ENCODE data around the gene VEPH1. TPM values are rescaled to one million over a fixed set of nuclear protein-coding genes. Genes with fewer than 3 reads are reported as not detected.

Gene VEPH1
- total RNA-seq, 1 experiment from 2014 or later: 0.51 TPM

GRCh38 chr3:157242836-157243235 lies 260.4 kb downstream of the VEPH1 start:
- Histone ChIP-seq H3K27ac (ENCODE audit: low read length) (no peak overlapping the region), H3K27me3 (ENCODE audit: control insufficient read depth, insufficient read depth, low read length) (no peaks in the 10 kb centered on the region), H3K36me3 (ENCODE audit: control insufficient read depth, insufficient read depth, low read length) (no peaks in the 10 kb centered on the region), H3K4me3 (ENCODE audit: low read depth in 2 of 2, low read length in 2 of 2) (no peak overlapping the region), H3K4me1 (ENCODE audit: control insufficient read depth, insufficient read depth, low read length) (no peaks in the 10 kb centered on the region), H3K9me3 (ENCODE audit: control insufficient read depth, insufficient read depth, low read depth, low read length) (no peaks in the 10 kb centered on the region)
- ATAC-seq (no peak), DNase-seq (ENCODE audit: low read depth, low spot score) (no peak)
- BruUV-seq (replicated peaks): no TSS peak
- TF ChIP-seq POLR2AphosphoS5 (IDR thresholded peaks at IDR 0.05; ENCODE audit: low read depth, low read length): no peak
- in situ Hi-C loops (cut with HindIII; ENCODE audit: low pct_unique_long_range_greater_than_20kb, low sequenced_read_pairs) (no loop called here), intact Hi-C loops (cut with micrococcal nuclease; ENCODE audit: unreplicated experiment) (no loop called here)
- CTCF ChIA-PET: no interaction called here
- POLR2A ChIA-PET: no interaction called here

GRCh38 chr3:157241599-157241998 lies 261.6 kb downstream of the VEPH1 start:
- no peak for TF ChIP-seq REST (IDR thresholded peaks at IDR 0.05; ENCODE audit: insufficient read depth in 1 of 2, low read depth in 2 of 2, low read length in 1 of 2)
- no peak for TF ChIP-seq TCF7L2 (IDR thresholded peaks at IDR 0.05; ENCODE audit: low read depth, low read length)
- TF ChIP-seq CTCF (IDR thresholded peaks at IDR 0.05): no peak
- no peak for TF ChIP-seq SIN3A (IDR thresholded peaks at IDR 0.05; ENCODE audit: borderline replicate concordance, insufficient read depth, low read depth, low read length)
- no peak for TF ChIP-seq POLR2AphosphoS5 (IDR thresholded peaks at IDR 0.05; ENCODE audit: low read depth, low read length)
- ChIA-PET POLR2A (no interaction called here), CTCF (no interaction called here)
- H3K36me3 ChIP-seq (ENCODE audit: control insufficient read depth, insufficient read depth, low read length): no peaks in the 10 kb centered on the region
- no peak overlapping the region for H3K4me3 ChIP-seq (ENCODE audit: low read depth in 2 of 2, low read length in 2 of 2)
- no peaks in the 10 kb centered on the region for H3K4me1 ChIP-seq (ENCODE audit: control insufficient read depth, insufficient read depth, low read length)
- ATAC-seq (no peak), DNase-seq (ENCODE audit: low read depth, low spot score) (no peak)
- in situ Hi-C loops (cut with HindIII; ENCODE audit: low pct_unique_long_range_greater_than_20kb, low sequenced_read_pairs): no loop called here
- H3K27me3 ChIP-seq (ENCODE audit: control insufficient read depth, insufficient read depth, low read length): no peaks in the 10 kb centered on the region
- H3K9me3 ChIP-seq (ENCODE audit: control insufficient read depth, insufficient read depth, low read depth, low read length): no peaks in the 10 kb centered on the region
- intact Hi-C loops (cut with micrococcal nuclease; ENCODE audit: unreplicated experiment): no loop called here
- H3K27ac ChIP-seq (ENCODE audit: low read length): no peak overlapping the region
- no TSS peak for BruUV-seq (replicated peaks)

- H3K4me3 ChIP-seq (ENCODE audit: low read depth in 2 of 2, low read length in 2 of 2): no peak overlapping the region
- H3K9me3 ChIP-seq (ENCODE audit: control insufficient read depth, insufficient read depth, low read depth, low read length): no peaks in the 10 kb centered on the region
- TF ChIP-seq REST (IDR thresholded peaks at IDR 0.05; ENCODE audit: insufficient read depth in 1 of 2, low read depth in 2 of 2, low read length in 1 of 2) (no peak), SIN3A (IDR thresholded peaks at IDR 0.05; ENCODE audit: borderline replicate concordance, insufficient read depth, low read depth, low read length) (no peak), CTCF (IDR thresholded peaks at IDR 0.05) (no peak), TCF7L2 (IDR thresholded peaks at IDR 0.05; ENCODE audit: low read depth, low read length) (no peak), POLR2AphosphoS5 (IDR thresholded peaks at IDR 0.05; ENCODE audit: low read depth, low read length) (no peak)
- H3K27ac ChIP-seq (ENCODE audit: low read length): no peak overlapping the region
- no peaks in the 10 kb centered on the region for H3K36me3 ChIP-seq (ENCODE audit: control insufficient read depth, insufficient read depth, low read length)
- no TSS peak for BruUV-seq (replicated peaks)
- H3K27me3 ChIP-seq (ENCODE audit: control insufficient read depth, insufficient read depth, low read length): no peaks in the 10 kb centered on the region
- intact Hi-C loops (cut with micrococcal nuclease; ENCODE audit: unreplicated experiment) (no loop called here), in situ Hi-C loops (cut with HindIII; ENCODE audit: low pct_unique_long_range_greater_than_20kb, low sequenced_read_pairs) (no loop called here)
- ChIA-PET POLR2A (no interaction called here), CTCF (no interaction called here)
- no peaks in the 10 kb centered on the region for H3K4me1 ChIP-seq (ENCODE audit: control insufficient read depth, insufficient read depth, low read length)
- DNase-seq (ENCODE audit: low read depth, low spot score): no peak
- ATAC-seq: no peak
These were observed 262.8 kb downstream of the VEPH1 start for GRCh38 chr3:157240408-157240807.
